Fibroblast of lung (primary cell): ENCODE measurements around the gene MDK. TPM values are rescaled to one million over a fixed set of nuclear protein-coding genes. Genes with fewer than 3 reads are reported as not detected.

Source experiments
- DNase-seq, 2 donors: peaks; one replicate each; pipeline versions ENCODE4 v3.0.0 to v3.0.0-alpha.2; 2010; ENCODE audit warnings: low read depth in 2 of 2
- H2AFZ ChIP-seq: 2 replicates; pipeline ENCODE4 v1.5.1; 2012; ENCODE audit warnings: low read length, control low read depth, inconsistent platforms
- H3K27ac ChIP-seq: 2 replicates; pipeline ENCODE4 v1.5.1; 2011; ENCODE audit warnings: low read length, control low read depth; ENCODE audit not compliant: insufficient read depth
- H3K27me3 ChIP-seq: 2 replicates; pipeline ENCODE4 v1.5.1; 2011; ENCODE audit warnings: mild to moderate bottlenecking, low read length; ENCODE audit not compliant: control insufficient read depth, insufficient read depth
- H3K36me3 ChIP-seq: 2 replicates; pipeline ENCODE4 v1.5.1; 2011; ENCODE audit warnings: low read length; ENCODE audit not compliant: control insufficient read depth, insufficient read depth
- H3K4me1 ChIP-seq: 2 replicates; pipeline ENCODE4 v1.5.1; 2011; ENCODE audit warnings: low read length; ENCODE audit not compliant: control insufficient read depth, insufficient read depth; ENCODE audit errors: extremely low read depth
- H3K4me2 ChIP-seq: 2 replicates; pipeline ENCODE4 v1.5.1; 2011; ENCODE audit warnings: low read length, control low read depth; ENCODE audit not compliant: insufficient read depth; ENCODE audit errors: extremely low read depth
- H3K4me3 ChIP-seq, 4 experiments: fragments of 200-600 bp in 1 of 4; sonication (generic) in 1 of 4; replicated peaks in 1 of 4; 2 replicates each; pipeline ENCODE4 v1.5.1; 2011 to 2016; ENCODE audit warnings: low read length in 4 of 4, low read depth in 3 of 4, mild to moderate bottlenecking in 3 of 4, control low read depth in 2 of 4, inconsistent platforms in 1 of 4, mixed read lengths in 1 of 4; ENCODE audit not compliant: insufficient read depth in 1 of 4; ENCODE audit errors: control extremely low read depth in 1 of 4
- H3K79me2 ChIP-seq: 2 replicates; pipeline ENCODE4 v1.5.1; 2012; ENCODE audit warnings: mild to moderate bottlenecking, low read length, inconsistent platforms; ENCODE audit not compliant: control insufficient read depth, insufficient read depth
- H3K9ac ChIP-seq: 2 replicates; pipeline ENCODE4 v1.5.1; 2011; ENCODE audit warnings: mild to moderate bottlenecking, low read length, control low read depth; ENCODE audit not compliant: insufficient read depth
- H3K9me3 ChIP-seq: 2 replicates; pipeline ENCODE4 v1.5.1; 2012; ENCODE audit warnings: low read depth, low read length; ENCODE audit not compliant: control insufficient read depth, insufficient read depth
- H4K20me1 ChIP-seq: 2 replicates; pipeline ENCODE4 v1.5.1; 2011; ENCODE audit warnings: low read length; ENCODE audit not compliant: control insufficient read depth, insufficient read depth; ENCODE audit errors: extremely low read depth
- EZH2 ChIP-seq: IDR thresholded peaks from 2 replicates; pipeline ENCODE4 v1.5.1; 2012; ENCODE audit warnings: low read length, control low read depth, mild to moderate bottlenecking; ENCODE audit errors: missing control alignments
- polyA plus RNA-seq, 2 donors: library from polyadenylated mRNA; depleted of rRNA in 1 of 2; stranded (reverse) in 1 of 2; unstranded in 1 of 2; fragments of >200 nt; gene quantifications; 2 replicates each; pipeline ENCODE4 v1.2.1, GENCODE V29; 2011 to 2012; ENCODE audit warnings: missing spikeins in 1 of 2
- total RNA-seq: library from RNA; depleted of rRNA; stranded (reverse); fragments of >200 nt; gene quantifications from 2 replicates; pipeline ENCODE4 v1.2.1, GENCODE V29; 2014
- TF ChIP-seq, protein P1 (sequence below), 2 donors: IDR thresholded peaks in 1 of 2; conservative IDR thresholded peaks in 1 of 2; 1 replicate in 1 of 2; 2 replicates in 1 of 2; pipeline ENCODE4 v1.5.1; 2011 to 2012; ENCODE audit warnings: low read length in 2 of 2, control low read depth in 1 of 2, inconsistent platforms in 1 of 2, low read depth in 1 of 2, mild to moderate bottlenecking in 1 of 2

The MDK gene
- total and polyA plus RNA-seq, 2 donors (not counting 1 experiment from before 2014, with no cell fraction given), result 44.6 to 131 TPM

DNA sequence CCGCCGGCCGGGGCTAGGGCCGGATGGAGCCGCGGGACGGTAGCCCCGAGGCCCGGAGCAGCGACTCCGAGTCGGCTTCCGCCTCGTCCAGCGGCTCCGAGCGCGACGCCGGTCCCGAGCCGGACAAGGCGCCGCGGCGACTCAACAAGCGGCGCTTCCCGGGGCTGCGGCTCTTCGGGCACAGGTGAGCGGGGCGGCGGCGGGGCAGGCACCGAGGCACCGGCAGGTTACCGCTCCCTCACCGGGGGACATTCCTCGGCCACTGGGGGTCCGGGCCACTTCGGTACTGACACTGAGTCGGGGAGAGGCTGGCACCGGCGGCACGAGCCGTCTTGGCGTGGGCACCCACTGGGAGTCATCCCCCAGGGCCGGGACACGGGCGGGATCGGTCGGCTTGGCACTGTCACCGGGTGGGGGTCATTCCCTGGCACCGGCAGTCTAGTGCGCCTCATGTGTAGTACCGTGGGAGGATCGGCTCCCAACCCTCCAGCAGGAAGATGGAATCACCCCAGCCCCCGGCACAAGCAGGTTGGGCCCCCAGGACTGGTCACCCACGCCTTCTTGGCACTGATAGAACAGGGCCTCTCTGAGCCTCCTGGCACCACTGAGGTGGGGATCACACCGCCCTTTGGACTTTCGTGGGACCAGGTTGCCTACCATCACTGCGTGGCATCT is 33.7 kb upstream of the MDK start:
- Histone ChIP-seq H3K9me3 (no peaks in the 10 kb centered on the region), H3K4me1 (peaks cover 9% of the 10 kb centered on the region), H3K9ac (peak overlapping the region; percentile 74), H3K36me3 (no peaks in the 10 kb centered on the region), H3K27me3 (peaks cover 2% of the 10 kb centered on the region), H3K79me2 (peaks cover 19% of the 10 kb centered on the region), H2AFZ (peak overlapping the region; percentile 35), H3K27ac (peak overlapping the region; percentile 23), H3K4me3 (peak overlapping the region; percentile 74 to 91 (median 84)), H3K4me2 (peak overlapping the region; percentile 88), H4K20me1 (no peaks in the 10 kb centered on the region)
- DNase-seq, result no peak
- TF ChIP-seq, protein P1, sequence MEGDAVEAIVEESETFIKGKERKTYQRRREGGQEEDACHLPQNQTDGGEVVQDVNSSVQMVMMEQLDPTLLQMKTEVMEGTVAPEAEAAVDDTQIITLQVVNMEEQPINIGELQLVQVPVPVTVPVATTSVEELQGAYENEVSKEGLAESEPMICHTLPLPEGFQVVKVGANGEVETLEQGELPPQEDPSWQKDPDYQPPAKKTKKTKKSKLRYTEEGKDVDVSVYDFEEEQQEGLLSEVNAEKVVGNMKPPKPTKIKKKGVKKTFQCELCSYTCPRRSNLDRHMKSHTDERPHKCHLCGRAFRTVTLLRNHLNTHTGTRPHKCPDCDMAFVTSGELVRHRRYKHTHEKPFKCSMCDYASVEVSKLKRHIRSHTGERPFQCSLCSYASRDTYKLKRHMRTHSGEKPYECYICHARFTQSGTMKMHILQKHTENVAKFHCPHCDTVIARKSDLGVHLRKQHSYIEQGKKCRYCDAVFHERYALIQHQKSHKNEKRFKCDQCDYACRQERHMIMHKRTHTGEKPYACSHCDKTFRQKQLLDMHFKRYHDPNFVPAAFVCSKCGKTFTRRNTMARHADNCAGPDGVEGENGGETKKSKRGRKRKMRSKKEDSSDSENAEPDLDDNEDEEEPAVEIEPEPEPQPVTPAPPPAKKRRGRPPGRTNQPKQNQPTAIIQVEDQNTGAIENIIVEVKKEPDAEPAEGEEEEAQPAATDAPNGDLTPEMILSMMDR (conservative IDR thresholded peaks at IDR 0.05 in 1 of 2, IDR thresholded peaks at IDR 0.05 in 1 of 2; ENCODE audit: low read depth in 1 of 2, low read length in 2 of 2), result no peak
- no peak for TF ChIP-seq EZH2

DNA sequence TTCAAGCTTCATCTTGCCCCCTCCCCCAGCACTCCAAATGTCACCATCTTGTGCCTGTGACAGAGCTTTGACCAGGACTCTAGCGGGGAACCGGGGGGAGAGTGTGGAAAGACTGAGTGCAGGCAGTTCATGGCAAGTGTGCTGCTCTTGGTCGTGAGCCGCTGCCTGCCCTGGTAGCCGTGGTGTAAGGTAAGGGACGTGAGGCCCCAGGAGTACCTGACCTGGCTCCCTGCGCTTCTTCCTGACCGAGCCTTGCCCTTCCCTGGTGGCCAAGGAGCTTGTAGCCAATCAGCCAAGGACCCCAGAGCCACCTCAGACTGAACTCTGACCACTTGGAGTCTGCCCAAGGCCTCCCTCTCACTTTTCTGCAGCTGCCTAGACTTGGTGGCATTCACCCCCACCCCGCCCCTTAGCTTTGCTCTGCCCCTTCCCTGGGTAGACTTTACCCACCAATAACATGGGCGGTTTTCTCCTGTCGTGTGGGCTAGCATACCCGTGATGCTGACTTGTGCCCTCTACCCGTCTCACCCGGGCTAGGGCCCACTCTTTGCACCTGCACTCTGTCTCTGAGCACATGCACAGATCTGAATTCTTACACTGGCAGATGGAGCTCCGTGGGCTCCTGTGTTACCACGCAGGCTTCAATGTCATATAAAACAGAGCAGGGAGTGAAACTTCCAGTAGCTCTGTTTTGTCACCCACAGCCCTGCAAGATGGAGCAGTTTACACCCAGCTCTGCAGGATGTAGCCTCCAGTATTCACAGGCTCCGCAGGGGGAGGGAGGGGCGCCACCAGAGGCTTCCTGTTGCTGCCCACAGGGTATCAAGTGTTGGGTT is 32.7 kb upstream of the MDK start:
- TF ChIP-seq, protein P1 (conservative IDR thresholded peaks at IDR 0.05 in 1 of 2, IDR thresholded peaks at IDR 0.05 in 1 of 2; ENCODE audit: low read depth in 1 of 2, low read length in 2 of 2), result no peak
- TF ChIP-seq EZH2, result no peak
- DNase-seq, result no peak
- Histone ChIP-seq H3K79me2 (peaks cover 19% of the 10 kb centered on the region), H3K4me2 (peak overlapping the region; percentile 88), H3K27ac (no peak overlapping the region), H3K9me3 (no peaks in the 10 kb centered on the region), H2AFZ (no peak overlapping the region), H3K9ac (no peak overlapping the region), H3K27me3 (no peaks in the 10 kb centered on the region), H4K20me1 (no peaks in the 10 kb centered on the region), H3K4me3 (peak overlapping the region; percentile 74 to 91 (median 84)), H3K36me3 (no peaks in the 10 kb centered on the region), H3K4me1 (peaks cover 13% of the 10 kb centered on the region)

DNA sequence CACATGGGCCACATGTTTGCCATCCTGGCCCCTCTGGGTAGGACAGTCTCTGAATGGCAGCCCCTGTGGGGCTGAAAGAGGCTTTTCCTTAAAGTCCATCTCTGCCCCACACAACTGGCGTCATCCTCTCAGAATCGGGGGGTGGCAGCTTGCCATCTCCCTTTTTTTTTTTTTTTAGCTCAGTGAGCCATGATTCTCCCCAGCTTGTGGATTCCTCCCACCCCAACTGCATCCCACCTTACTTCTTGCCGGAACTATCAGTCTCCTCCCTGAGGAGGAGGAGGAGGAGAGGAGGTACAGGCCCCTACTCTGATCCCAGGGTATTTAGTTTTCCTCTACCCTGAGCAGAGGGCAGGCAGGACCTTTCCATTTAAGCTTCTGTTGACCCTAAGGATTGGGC is 30.8 kb upstream of the MDK start:
- Histone ChIP-seq H4K20me1 (no peaks in the 10 kb centered on the region), H3K27ac (no peak overlapping the region), H3K4me1 (peaks cover 13% of the 10 kb centered on the region), H3K4me2 (no peak overlapping the region), H3K9ac (no peak overlapping the region), H3K27me3 (no peaks in the 10 kb centered on the region), H3K79me2 (peaks cover 19% of the 10 kb centered on the region), H3K36me3 (no peaks in the 10 kb centered on the region), H3K9me3 (no peaks in the 10 kb centered on the region), H2AFZ (no peak overlapping the region), H3K4me3 (no peak overlapping the region)
- TF ChIP-seq, protein P1 (conservative IDR thresholded peaks at IDR 0.05 in 1 of 2, IDR thresholded peaks at IDR 0.05 in 1 of 2; ENCODE audit: low read depth in 1 of 2, low read length in 2 of 2), result no peak
- no peak for TF ChIP-seq EZH2
- DNase-seq, result no peak
